ENCODE measurements around the gene YIPF2.
"Not testable (repeated sequence)": the region's sequence is repeated elsewhere in the genome, so short reads cannot be mapped to it uniquely, and the experiment has no call there.

The YIPF2 gene

GRCh38 chr19:10908380-10908960, 20.0 kb downstream of the YIPF2 start:
- no peak for DNase-seq

DNA sequence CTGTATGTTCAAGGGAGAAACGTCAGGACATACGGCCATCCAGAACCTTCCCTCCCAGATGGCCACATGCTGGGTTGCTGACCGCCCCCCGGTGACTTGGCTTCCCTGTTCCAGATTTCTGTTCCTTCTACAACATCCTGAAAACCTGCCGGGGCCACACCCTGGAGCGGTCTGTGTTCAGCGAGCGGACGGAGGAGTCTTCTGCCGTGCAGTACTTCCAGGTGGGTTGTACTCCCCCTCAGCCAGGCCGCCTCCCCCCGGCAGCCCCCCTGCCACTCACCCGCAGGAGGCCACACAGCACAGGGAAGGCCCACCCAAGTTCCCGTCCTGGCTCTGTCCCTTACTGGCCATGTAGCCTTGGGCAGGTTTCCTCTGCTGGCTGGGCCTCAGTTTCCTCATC, 20.5 kb downstream of the YIPF2 start:
- no peak for DNase-seq

GRCh38 chr19:10899151-10899653, 29.2 kb downstream of the YIPF2 start:
- DNase-seq: no peak

DNA sequence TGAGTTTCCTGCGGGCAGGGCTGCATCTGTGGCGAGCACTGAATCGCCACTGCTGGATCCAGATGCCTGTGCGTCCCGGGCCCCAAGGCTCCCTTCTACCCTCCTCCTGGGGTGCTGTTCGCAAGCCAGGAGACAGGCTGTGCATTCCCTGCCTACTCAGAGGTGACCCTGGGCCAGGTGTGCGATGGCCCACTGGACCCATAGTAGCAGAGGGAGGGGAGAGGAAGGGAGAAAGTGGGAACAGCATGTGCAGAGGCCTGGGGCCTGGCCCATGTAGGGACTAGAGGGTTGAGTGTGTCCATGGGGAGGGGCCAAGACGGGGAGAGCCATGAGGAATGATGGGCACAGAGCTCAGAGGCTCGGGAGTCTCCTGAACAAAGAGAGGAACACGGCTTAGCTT, 29.8 kb downstream of the YIPF2 start:
- DNase-seq: no peak

DNA sequence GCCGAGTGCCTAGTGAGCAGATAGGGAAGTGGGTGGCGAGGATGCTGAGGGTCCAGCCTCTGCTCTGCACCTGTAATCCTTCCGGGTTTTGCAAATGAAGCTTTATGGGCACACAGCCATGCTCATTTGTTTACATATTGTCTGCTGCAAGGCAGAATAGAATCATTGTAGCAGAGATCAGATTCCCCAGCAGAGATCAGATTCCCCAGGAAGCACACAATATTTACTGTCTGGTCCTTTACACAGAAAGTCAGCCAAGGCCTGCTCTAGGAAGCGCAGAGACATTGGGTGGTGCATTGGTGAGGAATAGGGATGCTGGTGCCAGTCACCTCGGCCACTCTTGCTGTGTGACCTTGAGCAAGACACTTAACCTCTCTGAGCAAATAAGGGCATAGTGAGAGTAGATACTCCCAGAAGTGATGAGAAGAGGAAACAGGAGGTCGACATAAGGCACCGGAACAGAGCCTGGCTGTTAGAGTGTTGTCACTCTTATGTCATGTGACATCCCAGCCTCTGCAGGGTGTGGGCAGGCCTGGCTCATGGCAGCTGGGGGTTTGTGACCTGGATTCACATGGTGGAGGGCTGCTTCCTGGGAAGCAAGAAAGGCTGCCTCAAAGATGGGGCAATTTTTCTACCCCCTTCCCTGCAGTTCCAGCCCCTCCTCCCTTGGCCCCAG, 31.4 kb downstream of the YIPF2 start:
- peak in 1 of 5 donors; percentile 33 for DNase-seq

- DNase-seq: no peak
These were observed 32.5 kb downstream of the YIPF2 start for GRCh38 chr19:10895920-10896319.

DNA sequence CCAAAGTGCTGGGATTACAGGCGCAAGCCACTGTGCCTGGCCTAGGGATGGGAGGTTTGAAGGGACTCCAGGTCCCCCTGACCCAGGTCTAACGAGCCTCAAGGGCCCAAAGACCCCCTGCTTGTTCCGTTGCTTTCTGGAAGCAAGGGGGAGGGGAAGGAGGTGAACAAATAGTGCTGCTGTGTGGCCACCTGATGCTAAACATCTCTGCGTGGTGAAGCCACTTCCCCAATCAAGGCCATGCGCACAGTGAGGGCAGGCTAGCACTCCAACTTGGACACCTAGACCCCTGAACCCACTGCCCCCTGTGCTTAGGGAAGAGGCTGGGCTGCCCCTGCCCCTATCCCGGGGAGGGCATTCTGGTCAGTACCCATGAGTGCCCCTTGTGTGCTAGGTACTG, 33.1 kb downstream of the YIPF2 start:
- DNase-seq: no peak

DNA sequence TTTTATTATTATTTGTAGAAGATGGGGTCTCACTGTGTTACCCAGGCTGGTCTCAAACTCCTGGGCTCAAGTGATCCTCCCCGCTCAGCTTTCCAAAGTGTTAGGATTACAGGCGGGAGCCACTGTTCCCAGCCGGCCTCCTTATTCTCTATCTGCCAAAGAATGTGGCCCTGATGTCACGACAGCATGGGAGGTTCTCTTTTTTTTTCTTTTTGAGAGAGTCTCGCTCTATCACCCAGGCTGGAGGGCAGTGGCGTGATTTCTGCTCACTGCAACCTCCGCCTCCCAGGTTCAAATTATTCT, 33.6 kb downstream of the YIPF2 start:
- no peak for DNase-seq

- no peak for DNase-seq
These were observed 36.2 kb downstream of the YIPF2 start for GRCh38 chr19:10892256-10892655.

GRCh38 chr19:10891405-10892086, 36.9 kb downstream of the YIPF2 start:
- no peak for DNase-seq

GRCh38 chr19:10889880-10890279, 38.6 kb downstream of the YIPF2 start:
- DNase-seq: no peak

- DNase-seq: no peak
These were observed 40.0 kb downstream of the YIPF2 start for GRCh38 chr19:10888421-10888866.

GRCh38 chr19:10887616-10888367, 40.6 kb downstream of the YIPF2 start:
- DNase-seq: no peak

DNA sequence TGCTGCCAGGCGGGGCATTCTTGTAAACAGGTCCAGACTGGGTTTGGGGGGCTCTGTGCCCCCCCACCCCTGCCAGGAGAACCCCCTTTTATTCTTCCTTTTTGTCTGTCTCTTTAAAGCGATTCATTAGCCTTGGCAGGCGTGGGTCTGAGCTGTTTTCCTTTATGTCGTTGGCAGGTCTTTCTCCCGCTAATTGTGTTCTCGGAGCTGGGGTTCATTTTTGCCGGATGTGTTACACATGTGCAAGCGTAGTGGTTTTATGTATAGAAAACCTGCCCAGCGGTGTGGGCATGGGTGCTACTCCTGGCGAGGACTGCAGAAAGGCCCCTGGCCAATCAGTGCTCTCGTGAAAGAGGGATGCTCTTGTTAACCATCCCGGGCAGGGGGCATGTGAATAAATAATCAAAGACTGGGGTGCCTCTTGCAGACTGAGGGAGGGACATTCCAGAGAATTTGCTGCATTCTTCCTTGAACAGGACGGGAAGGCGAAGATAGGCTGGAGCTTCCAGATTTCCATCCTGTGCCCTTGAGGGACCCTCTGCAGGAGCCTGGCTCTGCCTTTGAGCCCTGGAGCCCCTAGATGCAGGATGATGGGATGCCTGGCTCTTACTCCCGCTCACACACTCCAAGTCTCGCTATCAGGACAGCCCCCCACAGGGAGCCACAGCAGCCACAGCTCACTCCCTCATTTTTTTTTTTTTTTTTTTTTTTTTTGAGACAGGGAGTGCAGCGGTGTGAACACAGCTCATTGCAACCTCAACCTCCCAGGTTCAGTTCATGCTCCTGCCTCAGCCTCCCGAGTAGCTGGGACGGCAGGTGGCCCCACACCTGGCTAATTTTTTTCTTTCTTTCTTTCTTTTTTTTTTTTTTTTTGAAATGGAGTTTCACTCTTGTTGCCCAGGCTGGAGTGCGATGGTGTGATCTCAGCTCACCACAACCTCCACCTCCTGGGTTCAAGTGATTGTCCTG, 43.0 kb downstream of the YIPF2 start:
- no peak for DNase-seq

- DNase-seq: no peak
These were observed 44.2 kb downstream of the YIPF2 start for GRCh38 chr19:10884274-10884673.

- DNase-seq: no peak
These were observed 46.4 kb downstream of the YIPF2 start for GRCh38 chr19:10882108-10882457.

- no peak for DNase-seq
These were observed 46.9 kb downstream of the YIPF2 start for GRCh38 chr19:10881403-10882107.

GRCh38 chr19:10878253-10878652, 50.2 kb downstream of the YIPF2 start:
- DNase-seq: no peak

DNA sequence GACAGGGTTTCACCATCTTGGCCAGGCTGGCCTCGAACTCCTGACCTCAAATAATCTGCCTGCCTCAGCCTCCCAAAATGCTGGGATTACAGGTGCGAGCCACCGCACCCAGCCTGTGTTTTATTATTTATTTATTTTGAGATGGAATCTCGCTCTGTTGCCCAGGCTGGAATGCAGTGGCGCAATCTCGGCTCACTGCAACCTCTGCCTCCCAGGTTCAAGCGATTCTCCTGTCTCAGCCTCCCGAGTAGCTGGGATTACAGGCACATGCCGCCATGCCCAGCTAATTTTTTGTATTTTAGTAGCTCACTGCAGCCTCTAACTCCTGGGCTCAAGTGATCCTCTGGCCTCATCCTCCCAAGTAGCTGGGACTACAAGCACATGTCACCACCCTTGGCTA, 50.8 kb downstream of the YIPF2 start:
- DNase-seq: not testable (repeated sequence)

DNA sequence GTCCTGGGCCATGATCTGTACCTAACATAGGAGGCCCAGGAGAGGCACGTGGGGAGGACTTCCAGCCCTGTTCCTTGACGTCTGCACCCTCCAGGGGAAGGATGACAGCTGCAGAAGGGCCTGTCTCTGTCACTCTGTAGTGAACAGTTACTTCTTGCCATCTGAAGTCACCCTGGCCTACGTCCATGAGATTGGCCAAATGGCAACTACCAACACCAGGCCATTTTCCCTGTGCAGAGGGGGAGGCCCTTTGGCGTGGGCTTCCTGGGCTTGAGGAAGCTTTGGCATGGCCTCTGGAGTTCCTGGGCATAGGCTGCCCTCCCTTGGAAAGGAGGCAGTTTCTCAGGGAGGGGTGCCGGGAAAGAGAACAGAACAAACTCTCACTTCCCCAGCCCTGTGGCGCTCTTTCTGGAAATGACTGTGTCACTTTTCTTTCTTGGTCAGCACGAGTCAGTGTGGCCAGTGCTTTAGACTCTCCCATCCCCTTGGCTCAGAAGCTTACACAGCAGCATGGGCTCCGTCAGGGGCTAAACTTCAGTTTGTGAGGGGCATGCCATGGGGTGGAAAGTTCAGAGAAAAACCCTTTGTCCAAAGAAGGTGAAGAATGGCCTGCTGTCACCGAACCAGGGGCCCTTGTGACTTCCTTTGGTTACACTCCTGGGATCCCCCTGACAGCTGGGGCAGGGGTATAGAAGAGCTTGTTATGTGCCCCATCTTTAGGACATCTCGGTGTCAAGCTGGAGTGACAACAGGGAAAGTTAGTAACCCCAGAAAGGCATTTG, 51.8 kb downstream of the YIPF2 start:
- no peak for DNase-seq

DNA sequence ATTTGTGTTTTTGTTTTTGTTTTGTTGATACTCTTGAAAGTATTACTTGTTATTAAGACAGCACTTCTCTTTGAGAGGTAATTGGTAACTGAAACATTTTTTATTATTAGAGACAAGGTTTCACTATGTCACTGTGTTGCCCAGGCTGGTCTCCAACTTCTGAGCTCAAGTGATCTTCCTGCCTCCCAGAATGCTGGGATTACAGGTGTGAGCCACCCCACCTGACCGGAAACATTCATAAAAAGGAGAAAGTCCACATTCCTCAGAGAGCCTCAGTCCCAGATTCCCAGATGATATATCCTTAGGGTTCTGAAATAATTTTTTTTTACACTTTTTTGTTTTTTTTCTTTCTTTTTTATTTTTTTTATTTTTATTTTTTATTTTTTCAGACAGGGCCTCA, 54.4 kb downstream of the YIPF2 start:
- no peak for DNase-seq

All from T-helper 1 cell (primary cell).